Right lobe of liver (tissue), 6 donors: Measurements from ENCODE around the gene LIMS1. TPM values are rescaled to one million over a fixed set of nuclear protein-coding genes. Genes with fewer than 3 reads are reported as not detected.
A peak's percentile ranks its signal among the peaks of the same experiment; 100 is the strongest.

Experiments used
- ATAC-seq, 4 donors: fragments of 200-7000 bp; cut with Tn5 transposase; one replicate each; pipeline ENCODE4 v1.9.1; 2020; ENCODE audit warnings: mild to moderate bottlenecking in 4 of 4, moderate library complexity in 4 of 4
- DNase-seq, 3 donors: peaks; one replicate each; pipeline ENCODE4 v3.0.0-alpha.2; 2020
- H3K27ac ChIP-seq, 3 donors: fragments of 200-600 bp; one replicate each; pipeline ENCODE4 v1.8.0; 2022
- H3K27me3 ChIP-seq, 2 donors: fragments of 200-600 bp; one replicate each; pipeline ENCODE4 v1.8.0; 2022
- H3K36me3 ChIP-seq, 4 donors: fragments of 200-600 bp; sonication (generic) in 1 of 4; one replicate each; pipeline versions ENCODE4 v1.5.1 to v1.8.0; 2017 to 2022; ENCODE audit warnings: control low read depth in 1 of 4
- H3K4me1 ChIP-seq, 4 donors: fragments of 200-600 bp; sonication (generic) in 1 of 4; one replicate each; pipeline versions ENCODE4 v1.5.1 to v1.8.0; 2017 to 2022; ENCODE audit warnings: control low read depth in 1 of 4
- H3K4me3 ChIP-seq, 3 donors: fragments of 200-600 bp; one replicate each; pipeline ENCODE4 v1.8.0; 2022
- H3K9me3 ChIP-seq, 4 donors: fragments of 200-600 bp; sonication (generic) in 1 of 4; one replicate each; pipeline versions ENCODE4 v1.5.1 to v1.8.0; 2017 to 2022; ENCODE audit warnings: control low read depth in 1 of 4
- POLR2A ChIP-seq: fragments of 450-650 bp; IDR thresholded peaks from one replicate; pipeline ENCODE4 v1.6.1; 2017; ENCODE audit warnings: antibody characterized with exemption, mild to moderate bottlenecking
- WGBS: methylation state at CpG from one replicate; pipeline ENCODE4 v1.1.6; 2018; ENCODE audit warnings: low coverage, low lambda C conversion rate; ENCODE audit not compliant: insufficient coverage; ENCODE audit errors: missing lambda C conversion rate; 5-methylcytosine and 5-hydroxymethylcytosine counted together
- intact Hi-C, 2 donors: fragments of 100-400 bp; cut with DNase I; formaldehyde crosslinking; loops; one replicate each; pipeline versions ENCODE4 v1.11.2 to v1.14.1; 2022
- total RNA-seq, 6 experiments: library from RNA; depleted of rRNA in 2 of 6; stranded (reverse); fragments of >200 nt in 2 of 6; fragmentation: NEBNext Ultra II Directional in 3 of 6; extraction: Animal tissue kit (Norgen Biotek cat#: 25700) in 3 of 6; gene quantifications; one replicate each; pipeline versions ENCODE4 v1.1.0 to v1.2.4, GENCODE V29; 2016 to 2023
- TF ChIP-seq, protein P1 (sequence below), 4 donors: fragments of 200-600 bp in 3 of 4; fragments of 450-650 bp in 1 of 4; IDR thresholded peaks; one replicate each; pipeline versions ENCODE4 v1.5.1 to v1.8.0; 2016 to 2022; ENCODE audit warnings: antibody characterized with exemption in 4 of 4, mild to moderate bottlenecking in 2 of 4
- donor health status: DM: no; HTN: yes; CAD: no.
- donor health status: DM: no; HTN: no; CAD: no.
- donor health status: DM: no; HTN: no; CAD: no.
- donor health status: DM: no; HTN: yes; CAD: no.
- donor health status: DM: no; HTN: yes; CAD: no.

Gene LIMS1
- total RNA-seq, 6 experiments from 2014 or later: 15.7 to 33.0 (median 18.7) TPM

DNA sequence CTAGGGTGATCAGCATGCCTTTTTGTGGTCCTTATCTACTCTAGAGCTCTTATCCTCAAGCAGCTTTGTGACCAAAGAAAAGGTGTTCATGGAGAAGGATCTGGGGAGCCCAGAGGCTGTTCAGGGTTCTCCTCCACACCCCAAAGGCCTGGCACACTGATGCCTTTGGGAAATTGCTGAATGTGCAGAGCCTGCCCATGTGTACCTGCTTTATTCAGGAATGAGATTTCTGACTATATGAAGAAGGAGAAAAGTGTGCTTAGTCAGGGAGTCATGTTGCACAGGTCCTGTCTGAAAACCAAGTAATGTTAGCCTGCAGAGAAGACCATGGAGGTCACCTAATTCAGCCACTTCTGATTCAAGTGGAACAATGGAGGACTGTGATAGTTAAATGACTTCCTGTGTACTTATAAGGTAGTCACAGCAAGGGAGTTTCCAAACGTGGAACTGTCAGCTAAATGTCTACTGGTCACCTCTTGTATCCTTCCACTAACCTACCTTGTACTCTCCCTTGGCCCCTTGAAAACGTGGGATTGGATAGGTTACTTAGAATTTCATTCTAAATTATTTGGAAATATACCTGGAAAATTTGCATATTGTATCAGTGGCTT lies 81.3 kb downstream of the LIMS1 start:
- WGBS: 73% methylated on average over 2 of the region's 2 CpGs
- TF ChIP-seq, protein P1, sequence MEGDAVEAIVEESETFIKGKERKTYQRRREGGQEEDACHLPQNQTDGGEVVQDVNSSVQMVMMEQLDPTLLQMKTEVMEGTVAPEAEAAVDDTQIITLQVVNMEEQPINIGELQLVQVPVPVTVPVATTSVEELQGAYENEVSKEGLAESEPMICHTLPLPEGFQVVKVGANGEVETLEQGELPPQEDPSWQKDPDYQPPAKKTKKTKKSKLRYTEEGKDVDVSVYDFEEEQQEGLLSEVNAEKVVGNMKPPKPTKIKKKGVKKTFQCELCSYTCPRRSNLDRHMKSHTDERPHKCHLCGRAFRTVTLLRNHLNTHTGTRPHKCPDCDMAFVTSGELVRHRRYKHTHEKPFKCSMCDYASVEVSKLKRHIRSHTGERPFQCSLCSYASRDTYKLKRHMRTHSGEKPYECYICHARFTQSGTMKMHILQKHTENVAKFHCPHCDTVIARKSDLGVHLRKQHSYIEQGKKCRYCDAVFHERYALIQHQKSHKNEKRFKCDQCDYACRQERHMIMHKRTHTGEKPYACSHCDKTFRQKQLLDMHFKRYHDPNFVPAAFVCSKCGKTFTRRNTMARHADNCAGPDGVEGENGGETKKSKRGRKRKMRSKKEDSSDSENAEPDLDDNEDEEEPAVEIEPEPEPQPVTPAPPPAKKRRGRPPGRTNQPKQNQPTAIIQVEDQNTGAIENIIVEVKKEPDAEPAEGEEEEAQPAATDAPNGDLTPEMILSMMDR (IDR thresholded peaks at IDR 0.05): no peak
- TF ChIP-seq POLR2A: no peak
- no peaks in the 10 kb centered on the region for H3K9me3 ChIP-seq
- DNase-seq (no peak), ATAC-seq (no peak)
- H3K4me1 ChIP-seq: peaks cover 0 to 7% (median 0%) of the 10 kb centered on the region in 4 donors
- H3K27me3 ChIP-seq: no peaks in the 10 kb centered on the region
- intact Hi-C loops: no loop called here
- no peak overlapping the region for H3K4me3 ChIP-seq
- H3K36me3 ChIP-seq: no peaks in the 10 kb centered on the region
- H3K27ac ChIP-seq: no peak overlapping the region

DNA sequence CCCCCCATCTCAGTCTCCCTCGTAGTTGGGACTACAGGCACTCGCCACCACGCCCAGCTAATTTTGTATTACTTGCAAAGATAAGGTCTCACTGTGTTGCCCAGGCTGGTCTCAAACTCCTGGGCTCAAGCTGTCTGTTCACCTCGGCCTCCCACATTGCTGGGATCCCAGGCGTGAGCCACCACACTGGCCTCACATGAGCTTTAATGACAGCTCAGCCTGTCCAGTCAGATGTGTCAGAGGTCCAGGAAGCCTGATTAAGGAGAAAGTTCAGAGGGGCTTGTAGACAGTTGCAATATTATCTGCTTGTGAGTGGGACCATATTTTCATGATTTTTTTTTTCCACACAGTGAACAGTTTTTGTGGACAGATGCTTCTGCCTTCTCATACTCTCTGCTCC lies 82.0 kb downstream of the LIMS1 start:
- no peak for TF ChIP-seq POLR2A
- TF ChIP-seq, protein P1 (IDR thresholded peaks at IDR 0.05): no peak
- ATAC-seq (no peak), DNase-seq (no peak)
- peaks cover 0 to 7% (median 0%) of the 10 kb centered on the region in 4 donors for H3K4me1 ChIP-seq
- H3K9me3 ChIP-seq: no peaks in the 10 kb centered on the region
- 94% methylated on average over 5 of the region's 5 CpGs for WGBS
- no peaks in the 10 kb centered on the region for H3K36me3 ChIP-seq
- H3K27ac ChIP-seq: no peak overlapping the region
- H3K27me3 ChIP-seq: no peaks in the 10 kb centered on the region
- H3K4me3 ChIP-seq: no peak overlapping the region
- intact Hi-C loops: no loop called here

DNA sequence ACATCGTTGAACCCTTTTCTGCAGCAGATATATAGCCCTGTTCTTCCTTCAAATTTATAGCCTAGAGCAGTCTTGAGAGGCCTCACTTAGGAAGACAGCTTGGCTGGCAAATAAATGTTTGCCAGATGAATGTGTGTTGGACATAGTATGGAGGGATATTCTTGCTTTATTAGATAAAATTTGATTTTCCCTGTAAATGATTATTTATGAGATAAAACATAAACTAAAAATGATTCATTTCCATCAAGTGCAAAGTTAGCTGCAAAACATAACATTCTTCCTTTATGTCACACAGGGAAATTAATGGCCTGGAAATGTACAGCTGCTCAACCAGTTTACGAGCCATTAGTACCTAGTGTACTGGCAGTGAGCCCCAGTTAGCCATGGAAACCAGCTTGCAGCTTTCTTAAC lies 82.5 kb downstream of the LIMS1 start:
- H3K27me3 ChIP-seq: no peaks in the 10 kb centered on the region
- no peaks in the 10 kb centered on the region for H3K36me3 ChIP-seq
- 47% methylated on average over 2 of the region's 2 CpGs for WGBS
- TF ChIP-seq, protein P1 (IDR thresholded peaks at IDR 0.05): no peak
- no peak for TF ChIP-seq POLR2A
- H3K27ac ChIP-seq: no peak overlapping the region
- intact Hi-C loops: no loop called here
- no peak for DNase-seq
- no peak overlapping the region for H3K4me3 ChIP-seq
- no peak for ATAC-seq
- H3K4me1 ChIP-seq: peaks cover 0 to 7% (median 0%) of the 10 kb centered on the region in 4 donors
- no peaks in the 10 kb centered on the region for H3K9me3 ChIP-seq

DNA sequence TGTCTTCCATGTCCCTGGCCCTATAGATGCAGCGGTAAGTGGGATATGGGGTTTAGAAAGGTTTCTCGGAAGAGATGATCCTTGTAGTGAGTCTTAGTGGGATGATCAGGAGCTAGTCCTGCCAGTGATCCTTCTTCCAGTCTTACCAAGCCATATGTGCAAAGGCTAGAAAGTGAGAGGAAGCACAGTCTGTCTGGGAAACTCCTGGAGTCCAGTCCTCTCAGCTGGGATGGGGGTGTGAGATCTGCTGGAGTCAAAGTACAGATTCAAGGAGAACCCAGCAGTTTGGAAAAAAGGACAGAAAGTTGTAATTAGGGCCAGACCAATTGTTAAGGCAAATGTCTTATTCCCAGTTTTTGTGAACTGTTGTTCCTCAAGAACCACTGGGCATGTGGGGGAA lies 83.3 kb downstream of the LIMS1 start:
- intact Hi-C loops: no loop called here
- Histone ChIP-seq H3K27ac (no peak overlapping the region), H3K36me3 (no peaks in the 10 kb centered on the region), H3K9me3 (no peaks in the 10 kb centered on the region), H3K4me3 (no peak overlapping the region), H3K27me3 (no peaks in the 10 kb centered on the region), H3K4me1 (peaks cover 0 to 7% (median 0%) of the 10 kb centered on the region in 4 donors)
- ATAC-seq: peak in 1 of 4 donors; percentile 37
- no peak for DNase-seq
- TF ChIP-seq, protein P1 (IDR thresholded peaks at IDR 0.05): no peak
- TF ChIP-seq POLR2A: no peak
- 79% methylated on average over 2 of the region's 2 CpGs for WGBS
